Chondrocyte (in vitro differentiated cells): ENCODE results near the gene PCCA. TPM values are rescaled to one million over a fixed set of nuclear protein-coding genes. Genes with fewer than 3 reads are reported as not detected.

Experiments
- DNase-seq: peaks from one replicate; pipeline ENCODE4 v3.0.0; 2021; ENCODE audit warnings: mixed read lengths, low spot score
- H3K27ac Mint-ChIP-seq: one replicate; pipeline ENCODE4 v1.8.0; 2021; ENCODE audit warnings: mild to moderate bottlenecking, moderate library complexity, mixed read lengths; ENCODE audit not compliant: unreplicated experiment
- H3K27me3 Mint-ChIP-seq: 2 replicates; pipeline ENCODE4 v1.8.0; 2021; ENCODE audit warnings: low read depth, mixed read lengths
- H3K36me3 Mint-ChIP-seq: 2 replicates; pipeline ENCODE4 v1.8.0; 2021; ENCODE audit warnings: low read depth, mixed read lengths
- H3K4me1 Mint-ChIP-seq: 2 replicates; pipeline ENCODE4 v1.8.0; 2021; ENCODE audit warnings: low read depth, mild to moderate bottlenecking, mixed read lengths
- H3K4me3 Mint-ChIP-seq: one replicate; pipeline ENCODE4 v1.8.0; 2021; ENCODE audit warnings: mild to moderate bottlenecking, moderate library complexity, mixed read lengths; ENCODE audit not compliant: unreplicated experiment
- H3K9me3 Mint-ChIP-seq: 2 replicates; pipeline ENCODE4 v1.8.0; 2021; ENCODE audit warnings: low read depth, mixed read lengths
- CTCF ChIP-seq: fragments of 200-600 bp; sonication (generic); IDR thresholded peaks from 2 replicates; pipeline ENCODE4 v1.5.0; 2021; ENCODE audit warnings: antibody characterized with exemption, mild to moderate bottlenecking, moderate library complexity
- total RNA-seq: library from RNA; stranded (reverse); gene quantifications from 3 replicates; pipeline ENCODE4 v1.2.1, GENCODE V29; 2021

PCCA gene
- total RNA-seq, 1 donor from 2014 or later, result 15.1 TPM

GRCh38 chr13:100525453-100526317 is 436.8 kb downstream of the PCCA start:
- TF ChIP-seq CTCF, result no peak
- no peak overlapping the region for H3K4me3 Mint-ChIP-seq
- no peak for DNase-seq
- H3K27me3 Mint-ChIP-seq, result no peaks in the 10 kb centered on the region
- peaks cover 19% of the 10 kb centered on the region for H3K36me3 Mint-ChIP-seq
- H3K27ac Mint-ChIP-seq, result no peak overlapping the region
- H3K9me3 Mint-ChIP-seq, result no peaks in the 10 kb centered on the region
- peaks cover 10% of the 10 kb centered on the region for H3K4me1 Mint-ChIP-seq

- H3K27me3 Mint-ChIP-seq, result no peaks in the 10 kb centered on the region
- TF ChIP-seq CTCF, result no peak
- DNase-seq, result no peak
- peaks cover 19% of the 10 kb centered on the region for H3K36me3 Mint-ChIP-seq
- H3K9me3 Mint-ChIP-seq, result no peaks in the 10 kb centered on the region
- peaks cover 3% of the 10 kb centered on the region for H3K4me1 Mint-ChIP-seq
- H3K4me3 Mint-ChIP-seq, result no peak overlapping the region
- H3K27ac Mint-ChIP-seq, result no peak overlapping the region
Observed at GRCh38 chr13:100526318-100527000, 437.6 kb downstream of the PCCA start.

GRCh38 chr13:100527644-100528043 is 438.8 kb downstream of the PCCA start:
- H3K4me1 Mint-ChIP-seq, result no peaks in the 10 kb centered on the region
- no peak for TF ChIP-seq CTCF
- peaks cover 19% of the 10 kb centered on the region for H3K36me3 Mint-ChIP-seq
- DNase-seq, result no peak
- H3K4me3 Mint-ChIP-seq, result no peak overlapping the region
- H3K27me3 Mint-ChIP-seq, result no peaks in the 10 kb centered on the region
- no peak overlapping the region for H3K27ac Mint-ChIP-seq
- no peaks in the 10 kb centered on the region for H3K9me3 Mint-ChIP-seq

- Mint-ChIP-seq H3K36me3 (peaks cover 19% of the 10 kb centered on the region), H3K4me3 (no peak overlapping the region)
Observed at GRCh38 chr13:100528353-100528752, 439.5 kb downstream of the PCCA start.

More at GRCh38 chr13:100528353-100528752, 439.5 kb downstream of the PCCA start:
- Mint-ChIP-seq H3K9me3 (no peaks in the 10 kb centered on the region), H3K27ac (no peak overlapping the region), H3K27me3 (no peaks in the 10 kb centered on the region), H3K4me1 (no peaks in the 10 kb centered on the region)
- TF ChIP-seq CTCF, result no peak
- DNase-seq, result no peak
